ENCODE measurements around the gene SF3B2.
A peak's percentile ranks its signal among the peaks of the same experiment; 100 is the strongest.
"Not testable (repeated sequence)": the region's sequence is repeated elsewhere in the genome, so short reads cannot be mapped to it uniquely, and the experiment has no call there.

SF3B2 gene

DNA sequence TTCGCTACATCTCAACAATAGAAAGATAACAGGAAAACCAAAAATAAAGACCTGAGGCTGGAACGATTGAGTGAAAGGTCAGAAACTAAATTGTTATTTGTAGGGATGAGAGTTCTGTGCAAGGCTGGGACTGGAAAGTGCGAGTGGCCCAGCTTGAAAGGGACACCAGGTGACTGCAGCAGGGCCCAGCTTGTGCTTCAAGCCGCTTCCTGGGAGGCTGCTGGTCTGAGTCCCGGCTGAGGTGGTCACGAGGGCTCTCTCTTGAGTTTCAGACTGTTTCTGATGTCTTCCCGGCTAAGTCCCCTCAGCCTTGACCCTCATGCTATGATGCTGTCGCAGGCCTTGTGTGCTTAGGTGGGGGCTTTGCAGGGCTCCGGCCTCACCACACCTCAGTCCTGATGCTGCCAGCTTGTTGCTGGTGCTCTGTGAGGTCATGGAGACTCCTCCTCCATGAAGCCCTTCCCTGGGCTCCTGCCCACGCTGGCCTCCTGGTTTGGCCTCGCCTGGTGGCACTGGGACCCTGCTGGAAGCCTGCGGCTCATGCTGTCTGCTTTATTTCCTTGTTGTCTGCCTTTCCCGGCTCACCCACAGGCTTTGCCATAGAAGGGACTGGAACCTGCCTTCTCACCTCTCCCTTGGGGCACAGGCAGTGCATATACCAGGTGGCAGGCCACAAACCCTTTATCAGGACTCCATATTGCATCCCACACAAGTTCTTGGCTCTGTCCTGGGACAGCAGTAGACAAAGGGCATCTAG lies 45.9 kb upstream of the SF3B2 start:
- Histone ChIP-seq H3K27me3 (ENCODE audit: insufficient read depth, low read depth, severe bottlenecking) (no peaks in the 10 kb centered on the region), H3K9me3 (ENCODE audit: severe bottlenecking) (no peaks in the 10 kb centered on the region), H3K36me3 (peaks cover 22% of the 10 kb centered on the region), H3K4me3 (ENCODE audit: low read depth, low read length) (no peak overlapping the region), H3K27ac (peak overlapping the region; percentile 71)
- DNase-seq = no peak
- no peak for TF ChIP-seq CTCF (IDR thresholded peaks at IDR 0.05; ENCODE audit: low read depth, low read length)

DNA sequence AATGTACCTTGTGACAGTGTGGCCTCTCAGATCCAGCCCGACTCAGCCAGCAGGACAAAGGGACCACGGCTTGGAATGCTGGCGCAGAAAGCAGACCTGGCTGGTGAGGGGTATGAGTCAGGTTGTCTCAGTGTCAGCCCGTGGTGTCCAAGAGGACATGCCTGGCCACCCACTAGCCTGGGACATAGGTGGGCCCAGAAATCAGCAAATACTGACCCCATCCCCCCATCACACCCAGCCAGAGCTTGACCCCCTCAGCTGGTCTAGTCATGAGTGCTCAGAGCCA lies 45.3 kb upstream of the SF3B2 start:
- no peaks in the 10 kb centered on the region for H3K27me3 ChIP-seq (ENCODE audit: insufficient read depth, low read depth, severe bottlenecking)
- H3K4me3 ChIP-seq (ENCODE audit: low read depth, low read length) = peak overlapping the region; percentile 22; the same call in 1 of the 2 replicates
- DNase-seq = no peak
- H3K27ac ChIP-seq = peak overlapping the region; percentile 71
- H3K9me3 ChIP-seq (ENCODE audit: severe bottlenecking) = no peaks in the 10 kb centered on the region
- no peak for TF ChIP-seq CTCF (IDR thresholded peaks at IDR 0.05; ENCODE audit: low read depth, low read length)
- H3K36me3 ChIP-seq = peaks cover 22% of the 10 kb centered on the region

DNA sequence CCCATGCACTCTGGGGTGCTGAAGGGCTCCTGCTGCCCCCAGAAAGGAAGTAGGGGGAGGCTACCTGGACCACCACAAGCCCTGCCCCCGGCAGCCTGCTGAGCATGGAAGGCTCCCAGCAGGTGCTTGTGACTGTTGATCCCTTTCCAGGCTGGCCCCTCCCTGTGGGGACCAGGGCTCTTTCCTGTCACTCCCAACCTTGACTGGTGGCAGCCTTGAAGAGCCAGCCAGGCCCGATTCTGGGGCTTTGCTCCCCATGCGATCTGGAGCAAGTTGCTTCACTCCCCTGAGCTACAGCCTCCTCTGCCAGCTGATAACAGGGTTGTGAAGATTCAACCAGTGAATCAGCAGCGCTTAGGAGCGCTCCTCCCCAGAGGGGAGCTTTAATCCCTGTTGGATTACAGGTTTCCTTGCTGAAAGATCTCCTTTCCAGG lies 44.9 kb upstream of the SF3B2 start:
- peak overlapping the region; percentile 22; the same call in 1 of the 2 replicates for H3K4me3 ChIP-seq (ENCODE audit: low read depth, low read length)
- peak; percentile 81 for DNase-seq
- peak overlapping the region; percentile 71 for H3K27ac ChIP-seq
- no peak for TF ChIP-seq CTCF (IDR thresholded peaks at IDR 0.05; ENCODE audit: low read depth, low read length)
- no peaks in the 10 kb centered on the region for H3K9me3 ChIP-seq (ENCODE audit: severe bottlenecking)
- H3K36me3 ChIP-seq = peaks cover 22% of the 10 kb centered on the region
- no peaks in the 10 kb centered on the region for H3K27me3 ChIP-seq (ENCODE audit: insufficient read depth, low read depth, severe bottlenecking)

GRCh38 chr11:66008095-66008467 lies 44.1 kb upstream of the SF3B2 start:
- no peaks in the 10 kb centered on the region for H3K27me3 ChIP-seq (ENCODE audit: insufficient read depth, low read depth, severe bottlenecking)
- TF ChIP-seq CTCF (IDR thresholded peaks at IDR 0.05; ENCODE audit: low read depth, low read length) = no peak
- no peak for DNase-seq
- H3K27ac ChIP-seq = peak overlapping the region; percentile 71
- H3K36me3 ChIP-seq = peaks cover 22% of the 10 kb centered on the region
- no peak overlapping the region for H3K4me3 ChIP-seq (ENCODE audit: low read depth, low read length)
- no peaks in the 10 kb centered on the region for H3K9me3 ChIP-seq (ENCODE audit: severe bottlenecking)

DNA sequence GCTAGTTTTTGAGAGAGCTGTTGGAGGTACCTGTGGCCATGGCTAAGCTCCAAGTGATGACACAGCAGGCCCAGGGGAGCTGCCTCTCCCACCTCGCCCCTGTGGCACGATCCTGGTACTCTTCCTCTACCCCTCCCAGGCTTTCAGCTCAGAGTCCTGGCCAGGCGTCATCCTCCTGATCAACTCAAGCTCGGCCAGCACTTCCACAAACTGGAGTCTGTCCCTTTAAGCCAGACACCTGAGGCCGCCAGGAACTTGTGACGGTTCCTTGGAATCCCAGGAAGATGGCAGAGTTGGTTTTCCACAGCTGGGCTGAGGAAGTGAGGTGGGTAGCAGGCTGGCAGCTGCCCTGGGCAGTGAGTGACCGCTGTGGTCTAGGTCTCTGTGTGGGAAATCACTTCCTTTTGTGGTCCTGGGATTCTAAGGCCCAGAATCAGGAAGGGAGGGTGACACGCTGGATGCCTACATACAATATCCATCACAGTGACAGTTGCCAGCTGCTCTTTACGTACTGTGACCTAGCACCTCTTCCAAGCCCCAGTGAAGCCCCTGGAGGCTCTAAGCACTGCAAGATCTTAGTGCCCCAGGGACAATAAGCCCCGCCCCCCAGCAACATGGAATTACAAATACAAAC lies 43.6 kb upstream of the SF3B2 start:
- H3K27ac ChIP-seq = peak overlapping the region; percentile 26
- H3K4me3 ChIP-seq (ENCODE audit: low read depth, low read length) = no peak overlapping the region
- DNase-seq = peak; percentile 61
- H3K9me3 ChIP-seq (ENCODE audit: severe bottlenecking) = no peaks in the 10 kb centered on the region
- peaks cover 19% of the 10 kb centered on the region for H3K36me3 ChIP-seq
- TF ChIP-seq CTCF (IDR thresholded peaks at IDR 0.05; ENCODE audit: low read depth, low read length) = no peak
- no peaks in the 10 kb centered on the region for H3K27me3 ChIP-seq (ENCODE audit: insufficient read depth, low read depth, severe bottlenecking)

- not testable (repeated sequence) for H3K36me3 ChIP-seq, DNase-seq
Observed at GRCh38 chr11:66010036-66010435, 42.1 kb upstream of the SF3B2 start.

More at GRCh38 chr11:66010036-66010435, 42.1 kb upstream of the SF3B2 start:
- H3K27me3 ChIP-seq (ENCODE audit: insufficient read depth, low read depth, severe bottlenecking); H3K9me3 ChIP-seq (ENCODE audit: severe bottlenecking); H3K27ac ChIP-seq; H3K4me3 ChIP-seq (ENCODE audit: low read depth, low read length): not testable (repeated sequence)

Measured in WERI-Rb-1 (cell line).